Left cardiac atrium (tissue), 4 donors: ENCODE results near the gene MYO1D. TPM values are rescaled to one million over a fixed set of nuclear protein-coding genes. Genes with fewer than 3 reads are reported as not detected.

ENCODE experiments used
- ATAC-seq, 2 donors: fragments of 200-7000 bp; cut with Tn5 transposase; one replicate each; pipeline ENCODE4 v1.9.1; 2020; ENCODE audit warnings: mild to moderate bottlenecking in 2 of 2, moderate library complexity in 2 of 2
- DNase-seq: peaks from one replicate; pipeline ENCODE4 v3.0.0-alpha.2; 2020
- intact Hi-C, 2 donors: fragments of 100-400 bp; cut with DNase I; formaldehyde crosslinking; loops; one replicate each; pipeline versions ENCODE4 v1.14.1 to v1.15.1; 2022 to 2023
- total RNA-seq, 2 donors: library from RNA; stranded (reverse); fragmentation: NEBNext Ultra II Directional; extraction: Animal tissue kit (Norgen Biotek cat#: 25700); gene quantifications; one replicate each; pipeline ENCODE4 v1.2.1, GENCODE V29; 2021
- donor health status: DM: no; HTN: yes; CAD: no.
- donor health status: DM: no; HTN: yes; CAD: no; lungs with severe emphysema.
- donor health status: DM: yes; HTN: yes; CAD: no.
- donor health status: Dilated cardiomyopathy.

MYO1D gene
- total RNA-seq, 2 donors from 2014 or later = 9.5 to 21.8 TPM

DNA sequence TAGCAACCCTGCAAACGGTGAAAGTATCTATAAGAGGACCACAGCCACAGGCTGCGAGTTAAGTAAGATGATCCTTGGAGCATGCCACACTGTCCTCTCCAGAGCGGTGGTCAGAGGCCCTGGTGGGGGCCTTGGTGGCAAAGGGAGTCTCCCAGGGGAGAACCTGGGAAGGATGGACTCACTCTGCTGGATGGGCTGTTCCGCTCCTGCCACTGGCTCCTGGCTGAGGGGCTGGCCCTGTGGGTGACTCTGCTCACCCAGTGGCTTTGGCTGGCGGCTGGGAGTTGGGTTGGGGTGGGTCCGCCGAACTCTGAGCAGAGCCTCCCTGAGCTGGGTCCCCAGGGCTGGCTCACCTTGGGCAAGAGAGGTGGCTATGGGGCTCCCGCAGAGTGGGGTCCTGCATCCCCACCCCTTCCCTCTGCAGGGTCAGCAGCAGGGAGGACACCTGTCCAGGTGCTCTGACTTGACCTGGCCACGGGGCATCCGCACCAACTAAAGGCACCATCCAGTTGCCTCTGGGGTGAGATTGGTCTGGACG, 382.9 kb downstream of the MYO1D start:
- ATAC-seq (no peak), DNase-seq (no peak)
- intact Hi-C loops = no loop called here

DNA sequence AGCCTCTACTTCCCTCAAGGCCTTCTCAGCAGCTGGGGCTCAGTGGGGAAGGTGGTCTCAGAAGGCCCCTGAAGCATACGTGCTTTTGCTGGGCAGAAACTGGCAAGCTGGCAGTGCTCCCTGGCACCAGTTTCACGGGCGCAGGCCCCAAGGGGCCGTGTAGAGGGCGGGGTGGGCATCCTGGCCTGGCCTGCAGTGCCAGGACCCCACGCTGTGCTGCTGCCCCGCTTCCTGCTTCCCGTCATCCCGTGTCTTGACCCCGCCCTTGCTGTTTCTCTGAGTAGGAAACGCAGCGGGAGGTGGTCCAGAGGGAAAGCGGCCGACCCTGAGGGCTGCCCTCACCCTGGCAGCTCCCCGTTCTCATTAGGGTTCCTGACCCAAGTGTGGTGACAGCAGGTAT, 383.4 kb downstream of the MYO1D start:
- ATAC-seq = no peak
- DNase-seq = no peak
- intact Hi-C loops = no loop called here

DNA sequence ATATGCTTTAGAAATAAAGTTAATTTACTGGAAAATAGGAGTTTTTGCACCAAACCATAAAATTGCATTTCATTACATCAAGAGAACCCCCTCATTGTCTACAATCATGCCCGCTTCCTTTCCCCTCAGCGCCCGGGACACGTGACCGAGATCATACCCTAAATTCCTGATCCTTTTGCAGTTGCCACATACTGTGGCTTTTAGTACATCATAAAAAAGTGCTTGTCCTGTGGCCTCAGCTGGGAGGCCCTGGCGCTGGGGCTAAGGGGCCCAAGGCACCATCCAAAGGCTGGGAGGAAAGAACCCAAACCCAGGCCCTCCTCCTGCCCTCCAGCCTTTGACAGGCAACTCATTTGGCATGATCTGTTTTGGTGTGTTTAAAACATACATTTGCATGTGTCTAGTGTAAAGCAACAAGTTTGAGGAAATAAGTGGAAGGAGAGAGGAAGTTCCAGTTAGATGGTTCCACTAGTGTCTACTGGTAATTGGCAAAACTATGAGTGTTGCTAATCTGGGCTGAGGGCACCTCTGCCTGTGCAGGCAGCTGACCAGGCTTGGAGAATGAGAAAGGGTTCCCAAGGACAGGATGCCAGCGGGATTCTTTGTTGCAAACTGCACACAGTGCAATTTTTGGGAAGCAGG, 384.2 kb downstream of the MYO1D start:
- ATAC-seq (no peak), DNase-seq (no peak)
- intact Hi-C loops = no loop called here

DNA sequence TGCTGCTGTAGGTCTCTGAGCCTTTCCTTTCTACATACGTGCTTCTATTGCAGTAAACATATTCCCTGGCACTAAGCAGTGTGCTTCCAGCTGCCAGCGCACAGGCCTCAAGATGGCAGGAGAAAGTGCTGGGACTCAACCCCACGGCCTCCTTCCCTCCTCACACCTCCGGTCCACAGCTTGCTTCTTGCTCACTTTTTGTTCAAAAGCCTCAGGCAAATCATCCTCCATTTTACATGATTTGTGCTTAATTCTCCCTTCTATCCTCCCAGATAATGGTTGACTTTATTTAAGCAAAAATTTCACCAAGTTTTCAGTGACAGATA, 384.7 kb downstream of the MYO1D start:
- ATAC-seq (no peak), DNase-seq (no peak)
- intact Hi-C loops = no loop called here

DNA sequence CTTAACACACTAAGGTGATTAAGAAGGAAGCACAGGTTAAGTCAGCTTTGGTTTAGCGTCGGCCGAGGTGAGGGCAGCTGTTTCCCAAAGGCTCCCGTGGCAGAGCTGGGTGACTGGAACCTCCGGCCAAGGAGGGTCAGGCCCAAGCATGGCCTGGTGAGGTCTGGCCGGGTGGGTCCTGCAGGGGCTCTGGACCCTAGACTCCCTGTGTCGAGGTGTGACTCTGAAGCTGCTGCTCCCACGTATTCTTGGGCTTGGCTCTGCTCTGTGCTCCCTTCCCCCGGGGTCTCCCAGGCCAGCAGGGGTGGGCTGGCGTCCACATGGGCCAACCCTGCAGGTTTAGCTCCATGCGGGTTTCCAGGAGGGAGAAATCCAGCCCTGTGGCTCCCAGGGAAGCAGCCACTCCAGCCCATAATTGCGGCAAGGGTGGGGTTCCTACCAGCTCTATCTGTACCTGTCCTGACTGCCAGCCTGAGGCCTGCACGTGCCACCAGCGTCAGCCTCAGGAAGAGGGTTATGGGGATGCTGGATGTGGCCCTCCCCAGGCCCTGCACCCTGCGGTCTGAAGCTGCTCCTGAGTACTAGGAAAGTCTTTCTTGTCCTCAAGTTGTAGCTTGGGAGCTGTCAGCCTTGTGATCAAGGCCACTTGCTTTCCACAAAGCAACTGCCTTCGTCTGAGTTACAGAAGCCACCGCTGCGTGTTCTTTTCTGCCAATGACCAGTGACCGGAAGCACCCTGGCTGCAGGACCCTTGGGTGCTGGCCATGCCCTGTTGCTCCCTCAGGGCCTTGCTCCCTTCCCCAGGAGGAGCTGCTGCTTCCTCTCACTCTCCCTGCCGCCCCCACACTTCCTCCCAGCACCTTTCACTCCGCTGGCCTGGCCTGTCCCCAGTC, 385.3 kb downstream of the MYO1D start:
- intact Hi-C loops = no loop called here
- ATAC-seq (no peak), DNase-seq (no peak)

DNA sequence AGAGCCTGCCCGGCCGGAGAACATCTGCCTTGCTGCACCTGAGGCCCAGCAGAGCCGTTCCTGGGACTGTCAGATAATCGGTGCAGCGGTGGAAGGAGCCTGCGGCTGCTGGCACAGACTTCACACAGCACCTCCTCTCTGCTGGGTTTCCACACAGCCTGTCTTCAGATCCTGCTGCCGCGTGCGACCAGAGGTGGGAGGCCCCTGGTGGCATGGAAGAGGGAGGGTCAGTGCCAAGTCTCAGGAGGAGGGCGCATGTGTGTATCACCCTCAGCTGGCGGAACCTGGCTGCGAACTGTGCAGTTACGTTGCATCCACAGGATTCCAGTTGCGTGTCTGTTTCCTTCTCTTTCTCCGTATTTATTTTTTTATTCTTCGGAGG, 386.8 kb downstream of the MYO1D start:
- DNase-seq (no peak), ATAC-seq (no peak)
- intact Hi-C loops = no loop called here

DNA sequence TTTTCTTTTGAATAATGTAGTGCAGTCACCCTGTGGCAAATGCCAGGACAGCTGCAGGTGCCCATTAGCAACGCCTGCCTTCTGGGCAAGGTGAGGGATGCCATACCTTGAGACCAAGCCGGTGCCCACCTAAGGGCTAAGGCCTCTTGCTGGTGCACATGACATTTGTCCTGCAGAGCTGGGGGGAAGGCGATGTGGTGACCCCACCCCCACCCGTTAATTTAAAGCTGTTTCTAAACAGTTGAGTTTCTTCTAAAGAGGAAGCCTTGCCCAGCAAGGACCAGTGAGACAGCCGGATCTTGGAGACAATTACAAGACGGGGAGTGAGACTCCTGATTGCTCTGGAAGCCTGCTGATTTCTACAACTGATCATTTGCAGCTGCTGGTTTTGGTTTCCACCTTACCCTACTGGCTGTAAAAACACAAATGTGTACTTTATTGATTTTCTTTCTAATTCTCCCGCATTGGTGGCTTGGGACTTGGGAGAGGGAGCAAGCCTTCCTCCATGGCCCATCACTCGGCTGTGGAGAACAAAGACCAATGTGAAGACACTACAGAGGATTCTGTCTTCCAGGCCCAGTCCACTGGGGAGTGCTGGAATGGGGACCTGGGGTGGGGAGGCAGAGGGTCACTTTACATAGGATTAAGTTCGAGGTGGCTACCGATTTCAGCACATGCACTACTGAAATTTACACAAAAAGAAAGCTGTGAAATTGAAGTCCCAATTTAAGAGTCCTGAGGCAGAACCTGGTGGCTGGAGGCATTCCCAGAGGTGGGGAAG, 387.4 kb downstream of the MYO1D start:
- DNase-seq (no peak), ATAC-seq (no peak)
- intact Hi-C loops = loop anchor here in 1 of 2 donors (10.0 kb wide), 1 partner anchor 265 kb away; no protein-coding TSS in a partner anchor

DNA sequence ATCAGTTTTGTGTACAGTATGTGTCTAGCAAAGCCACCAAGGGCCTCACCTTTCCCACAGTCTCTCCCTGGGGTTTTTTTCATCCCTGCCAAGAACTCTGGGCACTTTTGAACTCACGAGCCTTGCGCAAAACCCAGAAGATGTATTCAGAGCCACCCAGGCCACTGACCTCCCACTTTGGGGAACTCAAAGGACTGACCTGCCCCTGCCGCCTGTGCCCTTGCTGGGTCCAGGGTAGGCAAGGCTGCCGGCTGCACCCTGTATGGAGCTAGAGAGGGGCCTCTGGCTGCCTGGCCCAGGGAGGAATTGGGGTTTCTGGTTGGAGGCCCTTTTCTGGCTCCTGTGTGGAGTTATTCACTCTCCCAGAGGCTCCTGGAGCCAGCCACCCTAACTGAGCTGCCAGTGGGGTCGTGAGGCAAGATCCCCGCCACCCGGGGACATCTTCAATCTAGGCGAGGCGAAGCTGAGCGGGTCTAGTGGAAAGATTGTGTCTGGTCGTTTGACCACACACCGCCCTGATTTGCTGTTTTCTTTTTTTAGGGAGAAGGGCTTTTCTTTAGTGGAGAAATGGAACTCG, 388.2 kb downstream of the MYO1D start:
- ATAC-seq (no peak), DNase-seq (no peak)
- intact Hi-C loops = loop anchor here in 1 of 2 donors (10.0 kb wide), 1 partner anchor 266 kb away; no protein-coding TSS in a partner anchor

DNA sequence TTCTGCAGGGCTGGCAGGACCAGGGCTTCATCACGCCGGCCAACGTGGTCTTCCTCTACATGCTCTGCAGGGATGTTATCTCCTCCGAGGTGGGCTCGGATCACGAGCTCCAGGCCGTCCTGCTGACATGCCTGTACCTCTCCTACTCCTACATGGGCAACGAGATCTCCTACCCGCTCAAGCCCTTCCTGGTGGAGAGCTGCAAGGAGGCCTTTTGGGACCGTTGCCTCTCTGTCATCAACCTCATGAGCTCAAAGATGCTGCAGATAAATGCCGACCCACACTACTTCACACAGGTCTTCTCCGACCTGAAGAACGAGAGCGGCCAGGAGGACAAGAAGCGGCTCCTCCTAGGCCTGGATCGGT, 388.8 kb downstream of the MYO1D start:
- DNase-seq (no peak), ATAC-seq (no peak)
- intact Hi-C loops = loop anchor here in 1 of 2 donors (10.0 kb wide), 1 partner anchor 267 kb away; no protein-coding TSS in a partner anchor

DNA sequence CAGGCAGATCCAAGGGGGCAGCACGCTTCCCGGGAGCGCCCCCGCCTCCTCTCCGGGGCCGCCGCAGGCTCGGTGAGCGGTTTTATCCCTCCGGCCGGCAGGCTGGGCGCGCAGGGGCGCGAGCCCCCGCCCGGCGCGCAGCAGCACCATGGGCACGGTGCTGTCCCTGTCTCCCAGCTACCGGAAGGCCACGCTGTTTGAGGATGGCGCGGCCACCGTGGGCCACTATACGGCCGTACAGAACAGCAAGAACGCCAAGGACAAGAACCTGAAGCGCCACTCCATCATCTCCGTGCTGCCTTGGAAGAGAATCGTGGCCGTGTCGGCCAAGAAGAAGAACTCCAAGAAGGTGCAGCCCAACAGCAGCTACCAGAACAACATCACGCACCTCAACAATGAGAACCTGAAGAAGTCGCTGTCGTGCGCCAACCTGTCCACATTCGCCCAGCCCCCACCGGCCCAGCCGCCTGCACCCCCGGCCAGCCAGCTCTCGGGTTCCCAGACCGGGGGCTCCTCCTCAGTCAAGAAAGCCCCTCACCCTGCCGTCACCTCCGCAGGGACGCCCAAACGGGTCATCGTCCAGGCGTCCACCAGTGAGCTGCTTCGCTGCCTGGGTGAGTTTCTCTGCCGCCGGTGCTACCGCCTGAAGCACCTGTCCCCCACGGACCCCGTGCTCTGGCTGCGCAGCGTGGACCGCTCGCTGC, 389.3 kb downstream of the MYO1D start:
- ATAC-seq = no peak
- intact Hi-C loops = loop anchor here in 1 of 2 donors (10.0 kb wide), 1 partner anchor 267 kb away; no protein-coding TSS in a partner anchor
- DNase-seq = no peak

DNA sequence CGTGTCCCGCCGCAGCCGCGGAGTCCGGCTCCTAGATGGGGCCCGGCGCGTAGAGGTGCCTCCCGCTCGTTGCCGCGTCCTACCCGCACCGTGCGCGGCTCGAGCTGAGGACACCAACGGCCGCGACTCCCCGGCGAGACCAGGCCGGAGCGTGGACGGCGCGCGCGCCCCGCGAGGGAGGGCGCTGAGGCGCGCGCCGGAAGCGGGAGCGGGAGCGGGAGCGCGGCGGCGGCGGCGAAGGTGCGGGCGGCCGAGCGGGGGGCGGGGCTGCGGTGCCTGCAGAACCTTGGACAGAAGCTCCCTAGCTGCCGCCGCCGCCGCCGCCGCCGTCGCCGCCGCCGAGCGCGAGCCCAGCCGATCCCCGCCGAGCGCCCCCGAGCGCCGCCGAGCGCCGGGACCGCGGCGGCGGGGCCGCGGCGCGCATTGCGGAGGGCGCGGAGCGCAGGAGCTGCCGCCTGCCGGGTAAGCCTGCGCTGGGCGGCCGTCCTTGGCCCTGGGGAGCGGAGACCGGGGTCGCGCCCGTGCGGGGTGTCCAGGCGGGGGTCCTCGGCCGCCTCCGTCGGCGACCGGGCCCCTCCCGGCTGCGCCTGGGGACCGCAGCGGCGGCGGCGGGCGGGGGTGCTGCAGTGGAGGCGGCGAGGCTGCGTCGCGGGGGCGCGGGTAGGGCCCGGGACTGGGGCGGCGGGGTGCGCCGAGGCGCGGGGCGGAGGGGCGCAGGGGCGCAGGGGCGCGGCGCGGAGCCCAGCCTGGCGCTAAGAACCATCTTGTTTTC, 390.0 kb downstream of the MYO1D start, which contains the start of gene CDK5R1:
Gene CDK5R1, plus strand, starts transcription at position 293 of the 772 bp plus-strand sequence. CDS start 628 bp downstream, outside the sequence.
- intact Hi-C loops = loop anchor here in 1 of 2 donors (10.0 kb wide), 1 partner anchor 268 kb away; no protein-coding TSS in a partner anchor
- DNase-seq (peak; percentile 74), ATAC-seq (peak; percentile 4 to 49)

DNA sequence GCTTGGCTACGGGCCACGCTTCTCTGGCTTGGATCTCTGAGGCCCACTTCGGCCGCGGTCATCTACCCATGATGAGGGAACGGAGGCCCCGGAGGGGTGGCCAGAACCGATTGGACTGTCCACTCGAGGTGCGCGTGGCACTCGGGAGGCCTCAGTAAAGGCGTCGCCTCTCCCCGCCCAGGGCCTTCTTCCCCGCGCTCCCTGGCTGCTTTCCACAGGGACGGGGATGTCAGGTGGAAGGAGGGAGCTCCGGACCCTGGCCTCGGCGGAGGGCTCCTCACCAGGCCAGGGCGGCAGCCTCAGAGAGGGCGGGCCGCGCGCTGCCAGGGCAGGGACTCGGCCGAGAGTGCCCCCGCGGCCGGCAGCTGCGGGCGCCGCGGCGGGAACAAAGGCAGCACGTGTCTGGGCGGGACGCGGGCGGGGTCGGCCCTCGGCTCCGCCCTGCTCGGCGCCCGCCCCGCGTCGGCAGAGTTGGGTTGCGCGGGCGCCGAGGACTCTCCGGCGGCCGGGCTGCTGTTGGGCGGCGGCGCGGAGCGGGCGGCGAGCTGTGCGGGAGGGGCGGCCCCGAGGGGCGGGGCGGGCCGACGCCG, 390.7 kb downstream of the MYO1D start:
- ATAC-seq (peak; percentile 85 to 87), DNase-seq (peak; percentile 78)
- intact Hi-C loops = loop anchor here in 1 of 2 donors (10.0 kb wide), 1 partner anchor 269 kb away; no protein-coding TSS in a partner anchor

DNA sequence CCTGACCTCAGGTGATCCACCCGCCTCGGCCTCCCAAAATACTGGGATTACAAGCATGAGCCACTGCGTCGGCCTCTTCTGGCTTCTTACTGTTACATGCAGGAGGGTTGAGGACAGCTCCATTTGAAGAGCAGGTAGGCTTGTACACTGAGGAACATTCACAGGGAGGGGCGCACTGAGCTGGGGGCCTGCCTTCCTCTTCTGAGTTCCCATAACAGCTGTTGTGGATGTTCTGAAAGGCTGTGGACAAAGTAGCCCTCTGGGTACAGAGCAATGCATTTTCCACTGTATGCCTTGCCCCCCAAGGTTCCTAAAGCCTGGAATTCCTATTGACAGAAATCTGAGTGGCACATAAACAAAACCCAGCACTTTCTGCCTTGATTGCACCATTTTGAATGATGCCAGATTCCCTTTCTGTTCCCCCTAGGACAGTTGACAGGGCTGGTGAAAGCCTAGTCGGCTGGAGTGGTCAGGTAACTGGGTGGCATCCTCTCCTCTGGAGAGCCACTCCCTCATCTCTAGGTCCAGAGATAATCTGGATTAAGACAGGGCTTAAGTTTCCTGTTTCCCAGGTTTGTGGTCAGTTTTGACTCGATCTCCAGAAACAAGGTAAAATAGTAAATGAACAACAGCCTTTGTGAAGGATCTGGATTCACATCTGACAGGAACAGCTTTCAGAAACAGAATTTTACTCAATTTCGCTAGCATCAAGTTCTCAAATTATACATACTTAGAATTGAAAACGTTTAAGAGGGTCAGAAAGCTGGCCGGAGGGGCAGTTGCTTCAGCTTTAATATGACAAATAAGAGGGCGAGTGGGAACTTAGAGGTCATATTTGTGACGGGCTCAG, 391.4 kb downstream of the MYO1D start:
- DNase-seq (no peak), ATAC-seq (no peak)
- intact Hi-C loops = loop anchor here in 1 of 2 donors (10.0 kb wide), 1 partner anchor 269 kb away; no protein-coding TSS in a partner anchor

DNA sequence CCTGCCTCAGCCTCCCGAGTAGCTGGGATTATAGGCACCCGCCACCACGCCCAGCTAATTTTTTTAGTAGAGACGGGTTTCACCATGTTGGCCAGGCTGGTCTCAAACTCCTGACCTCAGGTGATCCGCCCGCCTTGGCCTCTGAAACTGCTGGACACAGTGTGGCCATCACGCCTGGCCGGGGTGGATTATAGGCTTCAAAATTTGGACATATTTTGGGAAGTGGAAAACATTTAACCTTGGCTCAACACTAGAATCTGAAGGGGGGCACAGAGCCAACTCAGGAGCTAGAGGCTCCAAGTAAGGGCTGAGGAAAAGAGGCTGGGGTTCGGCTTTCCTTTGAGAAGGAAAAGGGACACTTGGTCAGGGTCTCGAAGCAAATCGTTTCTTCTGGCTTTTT, 392.3 kb downstream of the MYO1D start:
- intact Hi-C loops = loop anchor here in 1 of 2 donors (10.0 kb wide), 1 partner anchor 270 kb away; no protein-coding TSS in a partner anchor
- DNase-seq (no peak), ATAC-seq (no peak)

DNA sequence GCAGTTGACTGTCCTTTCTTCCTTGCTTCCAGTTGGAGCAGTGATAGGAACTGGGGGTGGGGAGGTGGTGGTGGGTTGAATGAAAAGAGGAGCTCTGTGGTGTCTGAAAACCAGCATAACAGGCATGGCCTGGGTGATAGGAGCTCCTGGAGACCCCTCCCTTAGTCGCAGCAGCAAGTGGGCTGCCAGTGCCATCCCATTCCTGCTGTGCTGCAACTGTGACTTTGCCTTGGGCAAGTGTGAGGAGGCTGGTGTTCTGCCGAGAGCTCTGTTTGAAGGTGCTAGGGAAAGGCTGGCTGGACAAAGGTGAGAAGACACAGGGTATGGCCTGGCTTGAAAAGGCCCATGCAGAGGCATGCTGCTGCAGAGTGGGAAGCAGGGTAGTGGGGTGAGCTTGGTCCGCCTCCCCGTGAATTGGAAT, 392.9 kb downstream of the MYO1D start:
- DNase-seq = no peak
- intact Hi-C loops = loop anchor here in 1 of 2 donors (10.0 kb wide), 1 partner anchor 271 kb away; no protein-coding TSS in a partner anchor
- no peak for ATAC-seq
